RPMI8226 (cell line): Measurements from ENCODE around the gene S100A3.

Source experiments
- DNase-seq: peaks from one replicate; pipeline ENCODE4 v3.0.0-alpha.2; 2015

Gene S100A3

DNA sequence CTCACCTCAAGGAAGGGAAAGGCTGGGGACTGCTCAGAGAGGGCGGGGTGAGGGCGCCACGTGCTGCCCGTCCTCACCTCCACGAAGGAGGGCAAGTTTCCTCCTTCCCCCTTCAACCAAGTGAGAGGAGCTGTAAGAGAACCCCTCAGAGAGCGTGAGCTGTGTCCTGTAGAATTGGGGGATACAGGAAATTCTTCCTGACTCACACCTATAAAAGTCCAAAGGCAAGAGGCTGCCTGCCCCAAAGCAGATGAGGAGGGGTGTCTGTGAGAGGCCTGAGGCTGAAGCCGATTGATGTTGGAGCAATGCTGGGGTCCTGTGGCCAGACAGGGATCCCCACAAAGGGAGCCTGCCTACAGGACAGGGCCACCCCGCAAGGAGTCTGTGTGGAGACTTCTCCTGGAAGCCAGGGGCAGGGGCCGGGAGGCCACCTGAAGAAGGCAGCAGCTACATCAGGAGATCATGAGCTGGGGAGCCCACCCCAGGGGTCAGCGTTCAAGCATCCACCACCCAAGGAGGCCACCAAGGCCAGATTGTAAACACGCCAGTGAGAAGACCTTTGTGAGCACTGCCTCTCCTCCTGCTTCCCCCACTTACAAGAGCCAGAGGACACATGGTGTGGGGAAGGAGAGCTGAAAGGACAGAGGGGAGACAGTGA is 41.0 kb downstream of the S100A3 start:
- DNase-seq = no peak

DNA sequence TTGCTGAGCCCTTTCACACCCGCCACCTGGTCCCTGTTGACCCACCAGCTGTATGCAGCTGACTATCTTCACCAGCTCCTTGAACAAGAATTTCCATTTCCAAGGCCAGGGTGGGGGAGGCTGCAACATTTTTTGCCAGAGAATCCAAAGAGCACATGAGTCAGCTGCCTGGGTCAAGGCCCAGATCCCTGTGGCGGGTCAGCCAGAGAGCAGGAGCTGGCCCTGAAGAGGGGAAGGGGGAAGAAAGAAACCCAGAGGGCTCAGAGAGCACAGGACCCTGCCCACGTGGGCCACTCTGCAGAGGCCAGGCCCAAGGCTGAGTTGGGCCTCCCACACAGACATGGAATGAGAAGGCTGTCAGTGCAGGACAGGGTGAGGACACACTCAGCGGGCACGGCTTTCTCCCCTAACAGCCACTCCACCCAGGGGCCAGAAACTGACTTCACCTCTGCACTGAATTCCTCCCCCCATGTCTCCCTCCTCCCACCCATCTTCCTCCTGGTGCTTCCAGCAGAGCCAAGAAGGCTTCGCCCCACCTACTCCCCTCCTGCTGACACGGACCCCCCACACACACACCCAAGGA is 42.1 kb downstream of the S100A3 start:
- DNase-seq = no peak

DNA sequence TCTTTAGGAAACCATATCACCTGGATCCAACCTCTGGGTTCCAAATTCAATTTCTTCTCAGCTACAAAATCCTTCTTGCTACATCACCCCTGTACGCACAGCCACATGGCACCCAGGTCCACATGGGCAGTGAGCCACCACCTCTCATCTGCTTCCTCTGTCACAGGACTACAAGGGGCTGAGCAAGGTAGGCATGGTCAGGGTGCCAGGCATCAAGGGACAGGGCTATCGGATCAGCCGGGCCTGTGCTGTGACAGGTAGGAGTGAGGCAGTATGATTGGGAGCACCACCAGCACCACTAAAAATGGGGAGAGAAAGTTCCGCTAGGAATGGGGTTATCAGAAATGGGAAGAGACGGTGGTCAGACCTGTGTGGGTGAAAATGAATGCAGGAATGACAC is 42.7 kb downstream of the S100A3 start:
- no peak for DNase-seq

DNA sequence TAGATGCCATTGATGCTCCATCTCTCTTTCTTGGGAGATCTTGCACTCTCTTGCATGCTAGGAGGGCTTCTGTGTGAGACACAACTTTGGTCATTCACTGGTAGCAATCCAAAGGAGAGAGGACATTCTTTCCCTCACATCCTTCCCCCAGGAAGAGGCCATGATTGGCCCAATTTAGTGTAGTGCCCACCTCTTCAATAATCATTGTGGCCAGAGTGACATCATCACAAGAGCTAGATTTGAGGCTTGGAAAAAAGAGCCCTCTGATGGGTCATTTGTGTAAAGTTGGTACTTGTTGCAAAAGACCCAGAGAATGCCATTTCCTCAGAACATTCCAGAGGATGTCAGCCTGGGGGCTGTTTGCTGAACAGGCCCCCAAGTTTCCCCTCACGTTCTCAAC is 43.5 kb downstream of the S100A3 start:
- DNase-seq = no peak

DNA sequence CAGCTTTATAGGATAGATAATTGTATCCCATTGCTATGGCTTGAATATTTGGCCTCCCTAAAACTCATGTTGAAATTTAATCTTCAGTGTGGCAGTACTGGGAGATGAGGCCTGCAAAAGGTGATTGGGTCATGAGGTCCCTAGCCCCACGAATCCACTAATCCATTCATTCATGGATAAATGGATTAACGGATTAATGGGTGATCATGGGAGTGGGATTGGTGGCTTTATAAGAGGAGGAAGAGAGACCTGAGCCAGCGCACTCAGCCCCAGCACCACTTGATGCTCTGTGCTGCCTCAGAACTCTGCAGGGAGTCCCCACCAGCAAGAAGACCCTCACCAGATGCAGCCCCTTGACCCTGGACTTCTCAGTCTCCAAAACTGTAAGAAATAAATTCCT is 45.3 kb downstream of the S100A3 start:
- DNase-seq = no peak

DNA sequence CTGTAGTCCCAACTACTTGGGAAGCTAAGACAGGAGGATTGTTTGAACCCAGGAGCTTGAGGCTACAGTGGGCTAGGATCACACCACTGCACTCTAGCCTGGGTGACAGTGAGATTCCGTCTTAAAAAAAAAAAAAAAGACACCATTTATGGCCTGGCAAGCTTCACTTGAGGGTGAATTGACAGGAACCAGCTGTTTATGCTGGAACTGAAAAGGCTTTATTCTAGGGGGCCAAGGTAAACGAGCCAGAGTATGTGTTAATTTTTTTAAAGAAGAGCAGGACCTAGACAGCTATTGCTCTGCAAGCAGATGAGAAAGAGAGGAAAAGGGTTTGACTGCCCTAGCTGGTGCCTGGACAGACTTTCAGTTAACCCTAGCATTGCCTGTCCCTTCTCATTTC is 50.3 kb downstream of the S100A3 start:
- no peak for DNase-seq
